GM23248 (cell line): Measurements from ENCODE around the gene SAMD1. TPM values are rescaled to one million over a fixed set of nuclear protein-coding genes. Genes with fewer than 3 reads are reported as not detected.
A peak's percentile ranks its signal among the peaks of the same experiment; 100 is the strongest.

Experiments
- DNase-seq: peaks from one replicate; pipeline ENCODE4 v3.0.0-alpha.2; 2015
- H2AFZ ChIP-seq: fragments of 200-600 bp; sonication (generic); 2 replicates; pipeline ENCODE4 v1.6.1; 2016; ENCODE audit warnings: antibody characterized with exemption
- H3F3A ChIP-seq: fragments of 200-600 bp; sonication (generic); 2 replicates; pipeline ENCODE4 v1.6.1; 2016; ENCODE audit warnings: mild to moderate bottlenecking, antibody characterized with exemption, mixed run types; ENCODE audit not compliant: insufficient read depth
- H3K27ac ChIP-seq: fragments of 200-600 bp; sonication (generic); 2 replicates; pipeline ENCODE4 v1.5.1; 2016; ENCODE audit warnings: mild to moderate bottlenecking
- H3K27me3 ChIP-seq: fragments of 200-600 bp; sonication (generic); replicated peaks from 2 replicates; pipeline ENCODE4 v1.6.1; 2016; ENCODE audit warnings: mild to moderate bottlenecking; ENCODE audit not compliant: insufficient read depth
- H3K36me3 ChIP-seq: fragments of 200-600 bp; sonication (generic); 2 replicates; pipeline ENCODE4 v1.6.1; 2016; ENCODE audit warnings: low read depth, mild to moderate bottlenecking
- H3K4me1 ChIP-seq: fragments of 200-600 bp; sonication (generic); 2 replicates; pipeline ENCODE4 v1.6.1; 2016; ENCODE audit warnings: mild to moderate bottlenecking; ENCODE audit not compliant: insufficient read depth
- H3K4me2 ChIP-seq: fragments of 200-600 bp; sonication (generic); one replicate; pipeline ENCODE4 v1.6.1; 2016; ENCODE audit warnings: mild to moderate bottlenecking; ENCODE audit not compliant: unreplicated experiment
- H3K4me3 ChIP-seq: fragments of 200-600 bp; sonication (generic); 2 replicates; pipeline ENCODE4 v1.5.1; 2016; ENCODE audit warnings: mild to moderate bottlenecking
- H3K79me2 ChIP-seq: fragments of 200-600 bp; sonication (generic); 2 replicates; pipeline ENCODE4 v1.6.1; 2016; ENCODE audit warnings: mild to moderate bottlenecking; ENCODE audit not compliant: insufficient read depth
- H3K9ac ChIP-seq: fragments of 200-600 bp; sonication (generic); 2 replicates; pipeline ENCODE4 v1.6.1; 2016; ENCODE audit warnings: mild to moderate bottlenecking
- H3K9me2 ChIP-seq: fragments of 200-600 bp; sonication (generic); 2 replicates; pipeline ENCODE4 v1.6.1; 2016; ENCODE audit warnings: mixed run types, mild to moderate bottlenecking, moderate library complexity; ENCODE audit not compliant: insufficient read depth
- H3K9me3 ChIP-seq: fragments of 200-600 bp; sonication (generic); one replicate; pipeline ENCODE4 v1.6.1; 2017; ENCODE audit warnings: low read depth
- H4K20me1 ChIP-seq: fragments of 200-600 bp; sonication (generic); 2 replicates; pipeline ENCODE4 v1.6.0; 2016; ENCODE audit not compliant: insufficient read depth
- EZH2 ChIP-seq: fragments of 200-600 bp; sonication (generic); IDR thresholded peaks from 2 replicates; pipeline ENCODE4 v1.6.1; 2018; ENCODE audit warnings: antibody characterized with exemption, mild to moderate bottlenecking; ENCODE audit not compliant: insufficient read depth, poor library complexity, severe bottlenecking
- EZH2phosphoT487 ChIP-seq: fragments of 200-600 bp; sonication (generic); IDR thresholded peaks from 2 replicates; pipeline ENCODE4 v1.6.1; 2018; ENCODE audit warnings: antibody characterized with exemption, moderate library complexity, mild to moderate bottlenecking, low read depth; ENCODE audit not compliant: insufficient read depth
- WGBS, 2 experiments: methylation state at CpG; one replicate each; pipeline ENCODE4 v1.1.6; 2015 to 2017; ENCODE audit warnings: low lambda C conversion rate in 2 of 2, low coverage in 1 of 2; ENCODE audit errors: missing lambda C conversion rate in 2 of 2; 5-methylcytosine and 5-hydroxymethylcytosine counted together
- in situ Hi-C: fragments of 300-500 bp; cut with MboI; formaldehyde crosslinking; loops from 2 replicates; pipeline ENCODE4 v1.15.0; 2020
- polyA plus RNA-seq: library from polyadenylated mRNA; unstranded; fragments of >200 nt; fragmentation: Nextera tagmentation; extraction: Ambion mirVana; gene quantifications from 2 replicates; pipeline ENCODE4 v1.2.1, GENCODE V29; 2016
- total RNA-seq: library from RNA; depleted of rRNA; stranded (reverse); fragments of >200 nt; shearing (Covaris generic); gene quantifications from 2 replicates; pipeline ENCODE4 v1.2.3, GENCODE V29; 2014

SAMD1 gene
- total and polyA plus RNA-seq, 2 experiments from 2014 or later = 5.7 to 50.8 TPM

- H3K9me2 ChIP-seq = no peaks in the 10 kb centered on the region
- H3K9ac ChIP-seq = no peak overlapping the region
- H3K79me2 ChIP-seq = peaks cover 21% of the 10 kb centered on the region
- H2AFZ ChIP-seq = no peak overlapping the region
- no peaks in the 10 kb centered on the region for H3K27me3 ChIP-seq
- no peaks in the 10 kb centered on the region for H3K36me3 ChIP-seq
- in situ Hi-C loops = no loop called here
- H3K4me3 ChIP-seq = no peak overlapping the region
- TF ChIP-seq EZH2phosphoT487 (no peak), EZH2 (no peak)
- DNase-seq = no peak
- peaks cover 10% of the 10 kb centered on the region for H3K4me1 ChIP-seq
- peaks cover 15% of the 10 kb centered on the region for H3F3A ChIP-seq
- WGBS, 2 experiments = 95 to 97% methylated on average over 5 of the region's 5 CpGs
- no peak overlapping the region for H3K4me2 ChIP-seq
- H4K20me1 ChIP-seq = no peaks in the 10 kb centered on the region
- no peak overlapping the region for H3K27ac ChIP-seq
- H3K9me3 ChIP-seq = no peaks in the 10 kb centered on the region
Observed at GRCh38 chr19:14086098-14086497, 4.5 kb downstream of the SAMD1 start.

- Histone ChIP-seq H3K9me2 (no peaks in the 10 kb centered on the region), H3K79me2 (peaks cover 23% of the 10 kb centered on the region), H2AFZ (no peak within 1 kb of the TSS), H3F3A (peaks cover 15% of the 10 kb centered on the region), H3K9ac (no peak within 1 kb of the TSS), H3K36me3 (no peaks in the 10 kb centered on the region), H3K4me1 (peaks cover 10% of the 10 kb centered on the region), H3K9me3 (no peaks in the 10 kb centered on the region), H3K4me3 (no peak within 1 kb of the TSS), H3K27me3 (no peaks in the 10 kb centered on the region), H3K27ac (no peak within 1 kb of the TSS), H4K20me1 (no peaks in the 10 kb centered on the region), H3K4me2 (no peak within 1 kb of the TSS)
- in situ Hi-C loops = no loop called here
- WGBS, 2 experiments = 71 to 77% methylated on average over 46 to 51 of the region's 54 CpGs
- TF ChIP-seq EZH2 = no peak
- no peak for DNase-seq
Observed at GRCh38 chr19:14085309-14085995, 5.1 kb downstream of the SAMD1 start, which contains the start of gene C19orf67. Gene C19orf67 (minus strand): TSS chr19:14085783. CDS start chr19:14085627, 156 bp downstream.

GRCh38 chr19:14082675-14082960 is 7.9 kb downstream of the SAMD1 start:
- no peaks in the 10 kb centered on the region for H3K9me3 ChIP-seq
- TF ChIP-seq EZH2 (no peak), EZH2phosphoT487 (no peak)
- peaks cover 6% of the 10 kb centered on the region for H3K4me1 ChIP-seq
- no peaks in the 10 kb centered on the region for H4K20me1 ChIP-seq
- no peaks in the 10 kb centered on the region for H3K9me2 ChIP-seq
- H3K27me3 ChIP-seq = no peaks in the 10 kb centered on the region
- H3K36me3 ChIP-seq = no peaks in the 10 kb centered on the region
- H3K4me2 ChIP-seq = peak overlapping the region; percentile 89
- no peak overlapping the region for H2AFZ ChIP-seq
- peaks cover 15% of the 10 kb centered on the region for H3F3A ChIP-seq
- H3K4me3 ChIP-seq = peak overlapping the region; percentile 89
- DNase-seq = no peak
- in situ Hi-C loops = no loop called here
- H3K27ac ChIP-seq = no peak overlapping the region
- WGBS, 2 experiments = 20 to 31% methylated on average over 1 of the region's 1 CpG
- H3K79me2 ChIP-seq = peaks cover 18% of the 10 kb centered on the region
- peak overlapping the region; percentile 90 for H3K9ac ChIP-seq

GRCh38 chr19:14081797-14082674 is 8.5 kb downstream of the SAMD1 start:
- peak overlapping the region; percentile 90 for H3K9ac ChIP-seq
- peak overlapping the region; percentile 76 for H3K27ac ChIP-seq
- peaks cover 15% of the 10 kb centered on the region for H3F3A ChIP-seq
- in situ Hi-C loops = no loop called here
- H4K20me1 ChIP-seq = no peaks in the 10 kb centered on the region
- H3K79me2 ChIP-seq = peaks cover 18% of the 10 kb centered on the region
- H3K9me3 ChIP-seq = no peaks in the 10 kb centered on the region
- H3K4me1 ChIP-seq = peaks cover 6% of the 10 kb centered on the region
- peak overlapping the region; percentile 89 for H3K4me3 ChIP-seq
- peak overlapping the region; percentile 85 for H2AFZ ChIP-seq
- H3K4me2 ChIP-seq = peak overlapping the region; percentile 89
- H3K27me3 ChIP-seq = no peaks in the 10 kb centered on the region
- no peaks in the 10 kb centered on the region for H3K36me3 ChIP-seq
- TF ChIP-seq EZH2phosphoT487 (no peak), EZH2 (no peak)
- WGBS, 2 experiments = 17 to 20% methylated on average over 23 to 24 of the region's 24 CpGs
- peak; percentile 81 for DNase-seq
- H3K9me2 ChIP-seq = no peaks in the 10 kb centered on the region
